GM12873 (cell line): ENCODE measurements around the gene COQ6.

Experiments
- TF ChIP-seq, protein P1 (sequence below): IDR thresholded peaks from 2 replicates; pipeline ENCODE4 v1.5.1; 2012; ENCODE audit warnings: low read depth, mild to moderate bottlenecking, moderate library complexity, low read length, control low read depth; ENCODE audit not compliant: insufficient read depth; ENCODE audit errors: missing control alignments

COQ6 gene

GRCh38 chr14:74008843-74009499 is 58.9 kb downstream of the COQ6 start:
- TF ChIP-seq, protein P1, sequence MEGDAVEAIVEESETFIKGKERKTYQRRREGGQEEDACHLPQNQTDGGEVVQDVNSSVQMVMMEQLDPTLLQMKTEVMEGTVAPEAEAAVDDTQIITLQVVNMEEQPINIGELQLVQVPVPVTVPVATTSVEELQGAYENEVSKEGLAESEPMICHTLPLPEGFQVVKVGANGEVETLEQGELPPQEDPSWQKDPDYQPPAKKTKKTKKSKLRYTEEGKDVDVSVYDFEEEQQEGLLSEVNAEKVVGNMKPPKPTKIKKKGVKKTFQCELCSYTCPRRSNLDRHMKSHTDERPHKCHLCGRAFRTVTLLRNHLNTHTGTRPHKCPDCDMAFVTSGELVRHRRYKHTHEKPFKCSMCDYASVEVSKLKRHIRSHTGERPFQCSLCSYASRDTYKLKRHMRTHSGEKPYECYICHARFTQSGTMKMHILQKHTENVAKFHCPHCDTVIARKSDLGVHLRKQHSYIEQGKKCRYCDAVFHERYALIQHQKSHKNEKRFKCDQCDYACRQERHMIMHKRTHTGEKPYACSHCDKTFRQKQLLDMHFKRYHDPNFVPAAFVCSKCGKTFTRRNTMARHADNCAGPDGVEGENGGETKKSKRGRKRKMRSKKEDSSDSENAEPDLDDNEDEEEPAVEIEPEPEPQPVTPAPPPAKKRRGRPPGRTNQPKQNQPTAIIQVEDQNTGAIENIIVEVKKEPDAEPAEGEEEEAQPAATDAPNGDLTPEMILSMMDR = no peak
